ENCODE measurements around the gene TGFB1. TPM values are rescaled to one million over a fixed set of nuclear protein-coding genes. Genes with fewer than 3 reads are reported as not detected.
"Not testable (repeated sequence)": the region's sequence is repeated elsewhere in the genome, so short reads cannot be mapped to it uniquely, and the experiment has no call there.

TGFB1 gene
- total RNA-seq, 1 donor from 2014 or later, result 24.9 TPM

DNA sequence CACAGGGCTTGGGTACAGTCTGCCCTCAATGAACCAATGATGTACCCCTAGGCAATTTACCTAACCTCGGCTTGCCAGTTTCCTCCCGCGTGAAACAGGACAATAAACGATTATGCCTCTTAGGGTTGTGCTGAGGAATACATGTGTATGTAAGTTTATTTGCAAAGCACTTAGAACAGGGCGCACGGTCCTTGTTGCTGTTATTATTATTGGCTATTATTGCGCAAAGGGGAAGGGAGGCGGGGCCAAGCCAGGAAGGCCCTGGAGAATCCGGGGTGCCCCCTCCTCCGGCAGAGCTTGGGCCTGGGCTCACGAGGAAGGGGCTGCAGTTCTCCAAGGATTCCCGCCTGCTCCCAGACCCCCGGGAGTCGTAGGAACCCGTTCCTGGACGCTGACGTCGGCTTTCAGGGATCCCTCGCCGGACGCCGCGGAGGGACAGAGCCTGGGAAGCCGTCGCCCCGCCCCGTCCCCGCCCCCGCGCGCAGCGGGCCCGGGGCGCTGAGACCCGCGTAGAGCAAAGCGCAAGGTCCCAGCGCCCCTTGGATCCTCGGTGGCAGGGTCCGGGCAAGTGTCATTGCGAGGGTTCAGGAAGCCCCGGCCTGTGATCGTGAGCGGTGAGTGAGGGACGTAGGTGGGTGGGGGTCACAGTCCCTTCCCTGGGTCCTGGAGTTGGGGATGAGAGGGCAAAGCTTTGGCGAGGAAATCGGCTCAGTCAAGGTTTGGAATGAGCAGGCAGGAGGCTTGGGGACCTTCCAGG, 22.7 kb upstream of the TGFB1 start, which contains the start of gene TMEM91:
Gene TMEM91 (plus strand): TSS at position 293 of the 757 bp plus-strand sequence. CDS start 1,777 bp downstream, outside the sequence.
- no peaks in the 10 kb centered on the region for H3K9me3 Mint-ChIP-seq
- DNase-seq (ENCODE audit: low spot score in 2 of 2, unreplicated experiment in 2 of 2), result peak in 1 of 2 experiments; percentile 72
- no peaks in the 10 kb centered on the region for H3K27me3 Mint-ChIP-seq (ENCODE audit: low read depth)
- H3K4me1 Mint-ChIP-seq, result peaks cover 15% of the 10 kb centered on the region
- peak within 1 kb of the TSS; percentile 70 for H3K4me3 Mint-ChIP-seq
- TF ChIP-seq, protein P1, sequence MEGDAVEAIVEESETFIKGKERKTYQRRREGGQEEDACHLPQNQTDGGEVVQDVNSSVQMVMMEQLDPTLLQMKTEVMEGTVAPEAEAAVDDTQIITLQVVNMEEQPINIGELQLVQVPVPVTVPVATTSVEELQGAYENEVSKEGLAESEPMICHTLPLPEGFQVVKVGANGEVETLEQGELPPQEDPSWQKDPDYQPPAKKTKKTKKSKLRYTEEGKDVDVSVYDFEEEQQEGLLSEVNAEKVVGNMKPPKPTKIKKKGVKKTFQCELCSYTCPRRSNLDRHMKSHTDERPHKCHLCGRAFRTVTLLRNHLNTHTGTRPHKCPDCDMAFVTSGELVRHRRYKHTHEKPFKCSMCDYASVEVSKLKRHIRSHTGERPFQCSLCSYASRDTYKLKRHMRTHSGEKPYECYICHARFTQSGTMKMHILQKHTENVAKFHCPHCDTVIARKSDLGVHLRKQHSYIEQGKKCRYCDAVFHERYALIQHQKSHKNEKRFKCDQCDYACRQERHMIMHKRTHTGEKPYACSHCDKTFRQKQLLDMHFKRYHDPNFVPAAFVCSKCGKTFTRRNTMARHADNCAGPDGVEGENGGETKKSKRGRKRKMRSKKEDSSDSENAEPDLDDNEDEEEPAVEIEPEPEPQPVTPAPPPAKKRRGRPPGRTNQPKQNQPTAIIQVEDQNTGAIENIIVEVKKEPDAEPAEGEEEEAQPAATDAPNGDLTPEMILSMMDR (IDR thresholded peaks at IDR 0.05; ENCODE audit: unreplicated experiment), result no peak
- H3K27ac Mint-ChIP-seq, result peak within 1 kb of the TSS; percentile 23
- H3K36me3 Mint-ChIP-seq, result peaks cover 4% of the 10 kb centered on the region

DNA sequence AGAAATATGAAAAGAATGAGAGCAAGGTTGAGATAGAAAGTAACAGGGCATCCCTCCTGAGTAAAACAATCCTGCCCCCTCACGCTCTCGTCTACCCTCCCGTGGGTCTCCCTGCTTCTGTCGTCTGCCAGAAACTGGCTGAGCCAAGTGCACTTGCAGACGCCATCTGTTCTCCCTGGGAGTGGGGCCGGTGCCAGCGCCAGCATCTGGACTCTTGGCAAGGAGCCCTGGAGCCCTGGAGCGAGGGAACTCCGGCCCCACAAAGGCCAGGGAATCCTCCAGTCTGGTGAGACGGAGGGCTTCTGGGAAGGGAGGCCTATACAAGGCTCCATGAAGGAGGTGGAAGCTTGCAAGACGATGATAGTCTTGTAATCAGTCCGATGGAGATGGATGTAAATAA, 20.3 kb upstream of the TGFB1 start:
- peak in 1 of 2 experiments; percentile 70 for DNase-seq (ENCODE audit: low spot score in 2 of 2, unreplicated experiment in 2 of 2)
- TF ChIP-seq, protein P1 (IDR thresholded peaks at IDR 0.05; ENCODE audit: unreplicated experiment), result no peak
- Mint-ChIP-seq H3K36me3 (peaks cover 6% of the 10 kb centered on the region), H3K4me3 (peak overlapping the region; percentile 36), H3K9me3 (no peaks in the 10 kb centered on the region), H3K27me3 (ENCODE audit: low read depth) (no peaks in the 10 kb centered on the region), H3K4me1 (peaks cover 15% of the 10 kb centered on the region), H3K27ac (peak overlapping the region; percentile 87)

DNA sequence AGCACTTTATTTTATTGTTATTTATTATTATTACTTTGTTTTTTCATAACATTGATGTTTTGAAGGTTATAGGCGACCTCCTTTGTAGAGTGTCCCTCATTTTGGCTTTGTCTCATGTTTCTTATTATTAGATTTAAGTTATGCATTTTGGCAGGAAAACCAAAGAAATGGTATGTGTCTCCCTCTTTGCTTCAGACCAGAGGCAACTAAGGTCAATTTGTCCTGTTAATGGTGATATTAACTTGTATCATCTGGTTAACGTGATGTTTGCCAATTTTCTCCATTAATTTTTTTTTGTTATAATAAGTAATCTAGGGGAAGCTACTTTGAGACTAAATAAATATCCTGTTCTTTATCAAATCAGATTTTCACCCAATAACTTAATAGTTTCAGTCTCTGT, 18.8 kb upstream of the TGFB1 start:
- peak overlapping the region; percentile 60 for H3K27ac Mint-ChIP-seq
- no peak for DNase-seq (ENCODE audit: low spot score in 2 of 2, unreplicated experiment in 2 of 2)
- H3K27me3 Mint-ChIP-seq (ENCODE audit: low read depth), result no peaks in the 10 kb centered on the region
- H3K4me3 Mint-ChIP-seq, result no peak overlapping the region
- TF ChIP-seq, protein P1 (IDR thresholded peaks at IDR 0.05; ENCODE audit: unreplicated experiment), result no peak
- peaks cover 20% of the 10 kb centered on the region for H3K4me1 Mint-ChIP-seq
- peaks cover 4% of the 10 kb centered on the region for H3K36me3 Mint-ChIP-seq
- no peaks in the 10 kb centered on the region for H3K9me3 Mint-ChIP-seq

DNA sequence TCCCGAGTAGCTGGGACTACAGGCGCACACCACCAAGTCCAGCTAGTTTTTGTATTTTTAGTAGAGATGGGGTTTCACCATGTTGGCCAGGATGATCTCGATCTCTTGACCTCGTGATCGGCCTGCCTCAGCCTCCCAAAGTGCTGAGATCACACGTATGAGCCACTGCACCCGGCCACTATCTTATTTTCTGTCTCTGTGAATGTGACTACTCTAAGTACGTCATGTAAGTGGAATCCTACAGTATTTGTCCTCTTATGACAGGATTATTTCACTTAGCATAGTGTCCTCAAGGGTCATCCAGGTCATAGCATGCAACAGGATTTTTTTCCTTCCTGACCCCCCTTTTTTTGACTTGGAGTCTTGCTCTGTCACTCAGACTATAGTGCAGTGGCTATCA, 17.8 kb upstream of the TGFB1 start:
- Mint-ChIP-seq H3K9me3 (no peaks in the 10 kb centered on the region), H3K27me3 (ENCODE audit: low read depth) (no peaks in the 10 kb centered on the region), H3K27ac (no peak overlapping the region), H3K4me1 (peaks cover 15% of the 10 kb centered on the region), H3K4me3 (no peak overlapping the region), H3K36me3 (peaks cover 4% of the 10 kb centered on the region)
- TF ChIP-seq, protein P1 (IDR thresholded peaks at IDR 0.05; ENCODE audit: unreplicated experiment), result no peak
- no peak for DNase-seq (ENCODE audit: low spot score in 2 of 2, unreplicated experiment in 2 of 2)

DNA sequence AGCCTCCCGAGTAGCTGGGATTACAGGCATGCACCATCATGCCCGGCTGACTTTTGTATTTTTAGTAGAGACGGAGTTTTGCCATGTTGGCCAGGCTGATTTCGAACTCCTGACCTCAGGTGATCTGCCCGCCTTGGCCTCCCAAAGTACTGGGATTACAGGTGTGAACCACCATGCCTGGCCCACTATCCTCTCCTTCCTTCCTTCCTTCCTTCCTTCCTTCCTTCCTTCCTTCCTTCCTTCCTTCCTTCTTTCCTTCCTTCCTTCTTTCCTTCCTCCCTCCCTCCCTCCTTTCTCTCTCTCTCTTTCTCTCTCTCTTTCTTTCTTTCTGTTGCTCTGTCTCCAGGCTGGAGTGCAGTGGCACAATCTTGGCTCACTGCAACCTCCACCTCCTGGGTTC, 17.4 kb upstream of the TGFB1 start:
- H3K4me1 Mint-ChIP-seq, result peaks cover 17% of the 10 kb centered on the region
- not testable (repeated sequence) for H3K27me3 Mint-ChIP-seq (ENCODE audit: low read depth); DNase-seq (ENCODE audit: low spot score in 2 of 2, unreplicated experiment in 2 of 2); H3K4me3 Mint-ChIP-seq; H3K27ac Mint-ChIP-seq; H3K9me3 Mint-ChIP-seq; H3K36me3 Mint-ChIP-seq

DNA sequence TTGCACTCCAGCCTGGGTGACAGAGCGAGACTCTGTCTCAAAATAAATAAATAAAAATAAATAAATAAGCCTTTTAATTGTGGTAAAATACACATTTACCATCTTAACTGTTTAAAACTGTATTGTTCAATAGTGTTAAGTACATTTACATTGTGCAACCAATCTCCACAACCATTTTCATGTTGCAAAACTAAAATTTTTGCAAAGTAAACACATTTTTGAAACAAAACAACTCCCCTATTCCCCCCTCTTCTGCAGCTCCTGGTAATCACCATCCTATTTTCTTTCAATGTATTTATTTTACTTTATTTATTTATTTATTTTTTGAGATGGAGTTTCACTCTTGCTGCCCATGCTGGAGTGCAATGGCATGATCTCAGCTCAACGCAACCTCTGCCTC, 16.0 kb upstream of the TGFB1 start:
- no peaks in the 10 kb centered on the region for H3K9me3 Mint-ChIP-seq
- H3K36me3 Mint-ChIP-seq, result peaks cover 7% of the 10 kb centered on the region
- H3K27me3 Mint-ChIP-seq (ENCODE audit: low read depth), result no peaks in the 10 kb centered on the region
- peaks cover 14% of the 10 kb centered on the region for H3K4me1 Mint-ChIP-seq
- TF ChIP-seq, protein P1 (IDR thresholded peaks at IDR 0.05; ENCODE audit: unreplicated experiment), result no peak
- no peak overlapping the region for H3K27ac Mint-ChIP-seq
- no peak overlapping the region for H3K4me3 Mint-ChIP-seq
- DNase-seq (ENCODE audit: low spot score in 2 of 2, unreplicated experiment in 2 of 2), result no peak
